Lower leg skin (tissue), 3 donors: ENCODE results near the gene E2F3.
"Not testable (repeated sequence)": the region's sequence is repeated elsewhere in the genome, so short reads cannot be mapped to it uniquely, and the experiment has no call there.

ENCODE experiments used
- POLR2A ChIP-seq, 2 donors: fragments of 450-650 bp; IDR thresholded peaks; one replicate each; pipeline ENCODE4 v1.6.1; 2016 to 2017; ENCODE audit warnings: antibody characterized with exemption in 2 of 2, mild to moderate bottlenecking in 1 of 2, moderate library complexity in 1 of 2
- TF ChIP-seq, protein P1 (sequence below), 3 donors: fragments of 450-650 bp; IDR thresholded peaks; one replicate each; pipeline ENCODE4 v1.5.1; 2016; ENCODE audit warnings: antibody characterized with exemption in 3 of 3, mild to moderate bottlenecking in 3 of 3, moderate library complexity in 2 of 3

GRCh38 chr6:20529086-20529448, 127.4 kb downstream of the E2F3 start:
- TF ChIP-seq POLR2A (IDR thresholded peaks at IDR 0.05): not testable (repeated sequence)
- TF ChIP-seq, protein P1, sequence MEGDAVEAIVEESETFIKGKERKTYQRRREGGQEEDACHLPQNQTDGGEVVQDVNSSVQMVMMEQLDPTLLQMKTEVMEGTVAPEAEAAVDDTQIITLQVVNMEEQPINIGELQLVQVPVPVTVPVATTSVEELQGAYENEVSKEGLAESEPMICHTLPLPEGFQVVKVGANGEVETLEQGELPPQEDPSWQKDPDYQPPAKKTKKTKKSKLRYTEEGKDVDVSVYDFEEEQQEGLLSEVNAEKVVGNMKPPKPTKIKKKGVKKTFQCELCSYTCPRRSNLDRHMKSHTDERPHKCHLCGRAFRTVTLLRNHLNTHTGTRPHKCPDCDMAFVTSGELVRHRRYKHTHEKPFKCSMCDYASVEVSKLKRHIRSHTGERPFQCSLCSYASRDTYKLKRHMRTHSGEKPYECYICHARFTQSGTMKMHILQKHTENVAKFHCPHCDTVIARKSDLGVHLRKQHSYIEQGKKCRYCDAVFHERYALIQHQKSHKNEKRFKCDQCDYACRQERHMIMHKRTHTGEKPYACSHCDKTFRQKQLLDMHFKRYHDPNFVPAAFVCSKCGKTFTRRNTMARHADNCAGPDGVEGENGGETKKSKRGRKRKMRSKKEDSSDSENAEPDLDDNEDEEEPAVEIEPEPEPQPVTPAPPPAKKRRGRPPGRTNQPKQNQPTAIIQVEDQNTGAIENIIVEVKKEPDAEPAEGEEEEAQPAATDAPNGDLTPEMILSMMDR (IDR thresholded peaks at IDR 0.05): not testable (repeated sequence)
